ENCODE results near the gene EHD4. TPM values are rescaled to one million over a fixed set of nuclear protein-coding genes. Genes with fewer than 3 reads are reported as not detected.

Gene EHD4
- total RNA-seq, 8 experiments from 2014 or later = 3.6 to 45.8 (median 6.6) TPM

DNA sequence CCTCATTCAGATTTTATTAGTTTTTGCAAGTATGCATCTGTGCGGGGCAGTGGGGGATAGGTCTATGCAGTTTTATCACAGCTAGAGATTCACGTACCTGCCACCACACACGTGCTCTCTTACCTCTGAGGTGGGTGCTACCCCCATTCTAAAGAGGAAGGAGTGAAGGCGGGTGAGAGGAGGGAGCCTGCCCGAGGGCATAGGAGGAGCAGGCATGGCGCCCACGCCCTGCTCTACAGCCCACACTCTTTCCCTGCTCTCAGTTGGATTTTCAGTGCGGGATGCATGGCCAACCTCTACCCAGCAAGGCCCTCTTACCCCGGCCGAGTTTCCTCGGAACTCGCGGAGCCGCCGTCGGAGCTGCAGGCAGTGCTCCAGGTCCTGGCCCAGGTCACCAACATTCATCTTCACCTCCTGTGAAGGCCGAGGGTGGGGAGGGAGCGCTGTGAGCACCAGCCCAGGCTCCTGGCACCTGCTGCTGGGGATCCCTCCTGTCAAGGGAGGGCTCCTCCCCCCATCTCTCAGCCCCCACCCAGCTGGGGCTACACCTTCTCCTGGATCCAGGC is 106.8 kb downstream of the EHD4 start:
- Histone ChIP-seq H3K27ac (no peak overlapping the region), H3K4me3 (no peak overlapping the region), H3K4me1 (replicated peaks in 1 of 2) (peaks cover 8 to 12% of the 10 kb centered on the region in 2 donors)
- in situ Hi-C loops (cut with MboI; ENCODE audit: low pct_unique_long_range_greater_than_20kb in 2 of 9, low sequenced_read_pairs in 9 of 9, unreplicated experiment in 9 of 9) = no loop called here
- peak in 3 of 8 experiments; percentile 8 to 37 (median 21) for ATAC-seq (replicated peaks in 6 of 8)
- 60 to 100% (median 78%) methylated on average over 1 to 8 of the region's 18 CpGs; no CpG with 5 or more reads in 2 of the 10 experiments for WGBS, 10 experiments

- peak in 1 of 8 experiments; percentile 26 for ATAC-seq (replicated peaks in 6 of 8)
- H3K27ac ChIP-seq = no peak overlapping the region
- in situ Hi-C loops (cut with MboI; ENCODE audit: low pct_unique_long_range_greater_than_20kb in 2 of 9, low sequenced_read_pairs in 9 of 9, unreplicated experiment in 9 of 9) = no loop called here
- H3K4me3 ChIP-seq = no peak overlapping the region
- peaks cover 8 to 12% of the 10 kb centered on the region in 2 donors for H3K4me1 ChIP-seq (replicated peaks in 1 of 2)
- 32 to 93% (median 69%) methylated on average over 1 to 8 of the region's 19 CpGs; no CpG with 5 or more reads in 2 of the 10 experiments for WGBS, 10 experiments
Observed at GRCh38 chr15:41862515-41863116, 109.7 kb downstream of the EHD4 start.

DNA sequence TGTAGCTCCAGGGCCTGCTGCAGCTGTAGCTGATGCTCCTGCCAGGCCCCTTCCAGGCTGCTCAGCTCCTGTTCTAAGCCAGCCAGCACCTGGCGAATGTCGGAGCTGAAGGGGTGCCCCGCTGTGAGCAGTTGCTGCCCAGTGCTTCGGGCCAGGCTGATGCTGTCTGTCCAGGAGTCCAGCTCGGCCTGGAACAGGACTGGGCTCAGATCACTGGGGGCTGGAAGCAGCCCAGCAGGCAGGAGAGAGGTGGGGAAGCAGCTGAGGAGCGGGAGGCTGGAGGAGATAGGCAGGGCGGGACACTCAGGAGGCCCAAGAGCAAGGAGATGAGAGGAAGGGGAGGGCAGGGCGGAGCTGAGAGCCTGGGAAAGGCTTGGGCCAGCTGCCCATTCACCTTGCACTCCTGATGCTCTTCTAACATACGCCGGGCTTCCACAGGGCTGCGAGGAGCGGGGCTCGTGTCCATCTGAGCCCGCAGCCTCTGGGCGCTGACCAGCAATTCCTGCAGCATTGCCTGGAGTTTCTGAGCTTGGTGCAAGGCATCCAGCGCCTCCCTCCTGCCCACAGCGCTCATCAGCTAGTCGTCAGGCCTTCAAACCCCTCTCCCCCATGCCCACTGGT is 110.5 kb downstream of the EHD4 start:
- Histone ChIP-seq H3K4me1 (replicated peaks in 1 of 2) (peaks cover 8 to 11% of the 10 kb centered on the region in 2 donors), H3K27ac (no peak overlapping the region), H3K4me3 (no peak overlapping the region)
- ATAC-seq (replicated peaks in 6 of 8) = no peak
- in situ Hi-C loops (cut with MboI; ENCODE audit: low pct_unique_long_range_greater_than_20kb in 2 of 9, low sequenced_read_pairs in 9 of 9, unreplicated experiment in 9 of 9) = no loop called here
- WGBS, 10 experiments = 48 to 90% (median 70%) methylated on average over 1 to 12 of the region's 18 CpGs; no CpG with 5 or more reads in 5 of the 10 experiments

DNA sequence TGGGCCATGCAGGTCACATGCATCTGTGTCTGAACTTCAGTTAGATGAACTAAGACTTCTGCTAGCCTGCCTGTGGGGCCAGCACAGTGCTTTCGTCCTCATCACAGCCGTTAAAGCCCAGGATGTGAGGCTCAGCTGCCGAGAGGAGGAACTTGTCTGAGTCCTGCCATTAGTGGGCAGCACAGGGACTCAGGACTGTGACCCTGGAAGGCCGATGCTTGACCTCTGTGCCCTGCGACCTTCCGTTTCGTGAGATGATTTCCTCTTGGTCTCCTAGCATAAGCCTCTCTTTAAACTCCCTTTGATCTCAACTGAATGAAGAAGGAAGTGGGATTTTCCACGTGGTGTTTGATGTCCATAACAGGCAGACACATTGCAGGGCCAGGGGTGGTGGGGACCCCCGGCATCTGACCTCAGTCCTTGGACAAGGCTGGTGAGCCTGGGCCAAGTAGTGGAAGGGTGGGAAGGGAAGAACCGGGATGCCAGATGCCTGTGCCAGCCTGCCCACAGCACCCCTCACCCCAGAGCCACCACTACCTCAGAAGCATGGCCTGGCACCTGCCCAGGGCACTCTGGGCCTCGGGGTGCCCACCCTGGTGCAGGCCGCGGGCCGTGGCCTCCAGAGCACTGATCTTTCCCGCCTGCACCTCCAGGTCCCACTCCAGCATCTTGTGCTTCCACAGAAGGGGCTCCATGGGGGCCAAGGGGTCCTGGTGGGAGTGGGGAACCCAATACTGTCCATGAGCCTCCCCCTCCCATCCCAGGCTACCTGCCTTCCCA is 112.1 kb downstream of the EHD4 start:
- no peak overlapping the region for H3K4me3 ChIP-seq
- peaks cover 8% of the 10 kb centered on the region in 2 donors for H3K4me1 ChIP-seq (replicated peaks in 1 of 2)
- H3K27ac ChIP-seq = no peak overlapping the region
- WGBS, 10 experiments = 20 to 100% (median 45%) methylated on average over 1 to 6 of the region's 15 CpGs; no CpG with 5 or more reads in 3 of the 10 experiments
- in situ Hi-C loops (cut with MboI; ENCODE audit: low pct_unique_long_range_greater_than_20kb in 2 of 9, low sequenced_read_pairs in 9 of 9, unreplicated experiment in 9 of 9) = no loop called here
- no peak for ATAC-seq (replicated peaks in 6 of 8)

DNA sequence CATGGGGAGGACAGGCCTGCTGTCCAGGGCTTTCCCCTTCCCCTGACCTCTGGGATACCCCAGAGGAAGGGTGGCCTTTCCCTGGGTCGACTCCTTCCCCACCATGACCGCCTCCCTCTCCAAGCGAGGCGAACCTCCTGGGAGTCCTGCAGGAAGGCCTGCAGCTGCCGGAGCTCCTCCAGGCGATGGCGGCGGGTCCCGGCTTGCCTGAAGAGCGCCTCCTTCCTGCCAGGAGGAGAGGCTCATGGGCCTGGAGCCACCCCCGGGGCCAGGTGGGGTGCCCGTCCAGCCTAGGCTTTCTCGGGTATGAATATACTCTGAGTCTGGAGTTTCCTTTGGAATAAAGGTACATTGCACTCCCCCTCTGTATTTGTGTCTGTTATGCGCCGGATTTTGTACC is 113.6 kb downstream of the EHD4 start:
- no peak for ATAC-seq (replicated peaks in 6 of 8)
- Histone ChIP-seq H3K4me3 (no peak overlapping the region), H3K27ac (no peak overlapping the region), H3K4me1 (replicated peaks in 1 of 2) (peaks cover 13 to 21% of the 10 kb centered on the region in 2 donors)
- WGBS, 10 experiments = 0 to 100% (median 91%) methylated on average over 1 to 11 of the region's 15 CpGs; no CpG with 5 or more reads in 4 of the 10 experiments
- in situ Hi-C loops (cut with MboI; ENCODE audit: low pct_unique_long_range_greater_than_20kb in 2 of 9, low sequenced_read_pairs in 9 of 9, unreplicated experiment in 9 of 9) = no loop called here

DNA sequence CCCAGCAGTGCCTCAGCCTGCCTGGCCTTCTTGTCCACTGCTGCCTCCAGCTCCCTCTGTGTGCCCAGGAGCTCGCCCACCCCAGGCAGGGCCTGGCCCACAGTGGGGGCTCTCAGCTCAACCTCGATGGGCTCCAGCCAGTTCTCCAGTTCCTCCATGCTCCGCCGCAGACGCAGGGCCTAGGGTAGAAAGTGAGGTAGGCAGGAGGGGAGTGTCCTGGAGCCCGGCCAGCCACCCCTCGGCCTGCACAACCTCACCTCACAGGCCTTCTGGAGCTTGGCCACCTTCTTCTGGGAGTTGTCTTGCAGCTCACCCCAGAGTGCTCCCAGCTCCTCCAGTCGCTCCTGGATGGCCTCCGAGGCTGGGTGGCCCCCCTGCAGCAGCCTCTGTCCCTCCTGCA is 115.0 kb downstream of the EHD4 start:
- H3K4me1 ChIP-seq (replicated peaks in 1 of 2) = peaks cover 13 to 21% of the 10 kb centered on the region in 2 donors
- ATAC-seq (replicated peaks in 6 of 8) = no peak
- no peak overlapping the region for H3K4me3 ChIP-seq
- in situ Hi-C loops (cut with MboI; ENCODE audit: low pct_unique_long_range_greater_than_20kb in 2 of 9, low sequenced_read_pairs in 9 of 9, unreplicated experiment in 9 of 9) = no loop called here
- no peak overlapping the region for H3K27ac ChIP-seq
- WGBS, 10 experiments = 20 to 88% (median 71%) methylated on average over 1 to 8 of the region's 9 CpGs; no CpG with 5 or more reads in 4 of the 10 experiments

DNA sequence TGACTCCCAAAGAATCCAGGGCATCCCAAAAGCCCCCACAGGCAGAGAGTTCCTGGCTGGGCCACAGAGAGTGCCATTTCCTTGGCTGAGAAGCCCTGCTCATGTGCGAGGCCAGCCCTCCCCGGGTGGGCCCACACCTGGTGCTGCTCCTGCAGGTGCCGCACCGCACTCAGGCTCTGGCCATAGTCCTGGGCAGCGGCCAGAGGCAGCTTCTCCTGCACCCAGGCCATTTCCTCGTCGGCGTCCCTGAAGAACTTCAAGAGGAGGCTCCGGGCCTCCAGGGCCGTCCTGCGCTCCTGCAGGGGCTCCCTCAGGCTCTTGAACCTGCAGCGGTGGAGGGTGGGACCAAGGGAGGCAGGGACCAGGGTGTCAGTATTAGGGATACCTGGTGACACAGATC is 115.6 kb downstream of the EHD4 start:
- in situ Hi-C loops (cut with MboI; ENCODE audit: low pct_unique_long_range_greater_than_20kb in 2 of 9, low sequenced_read_pairs in 9 of 9, unreplicated experiment in 9 of 9) = no loop called here
- H3K4me1 ChIP-seq (replicated peaks in 1 of 2) = peaks cover 13 to 21% of the 10 kb centered on the region in 2 donors

GRCh38 chr15:41856262-41856661 is 116.1 kb downstream of the EHD4 start:
- in situ Hi-C loops (cut with MboI; ENCODE audit: low pct_unique_long_range_greater_than_20kb in 2 of 9, low sequenced_read_pairs in 9 of 9, unreplicated experiment in 9 of 9) = no loop called here
- H3K4me1 ChIP-seq (replicated peaks in 1 of 2) = peaks cover 13 to 21% of the 10 kb centered on the region in 2 donors
- ATAC-seq (replicated peaks in 6 of 8) = no peak

More for the DNA sequence above, 115.6 kb downstream of the EHD4 start:
- no peak overlapping the region for H3K4me3 ChIP-seq
- H3K27ac ChIP-seq = no peak overlapping the region
- WGBS, 10 experiments = 40 to 100% methylated on average over 2 to 4 of the region's 12 CpGs; no CpG with 5 or more reads in 8 of the 10 experiments
- ATAC-seq (replicated peaks in 6 of 8) = no peak

DNA sequence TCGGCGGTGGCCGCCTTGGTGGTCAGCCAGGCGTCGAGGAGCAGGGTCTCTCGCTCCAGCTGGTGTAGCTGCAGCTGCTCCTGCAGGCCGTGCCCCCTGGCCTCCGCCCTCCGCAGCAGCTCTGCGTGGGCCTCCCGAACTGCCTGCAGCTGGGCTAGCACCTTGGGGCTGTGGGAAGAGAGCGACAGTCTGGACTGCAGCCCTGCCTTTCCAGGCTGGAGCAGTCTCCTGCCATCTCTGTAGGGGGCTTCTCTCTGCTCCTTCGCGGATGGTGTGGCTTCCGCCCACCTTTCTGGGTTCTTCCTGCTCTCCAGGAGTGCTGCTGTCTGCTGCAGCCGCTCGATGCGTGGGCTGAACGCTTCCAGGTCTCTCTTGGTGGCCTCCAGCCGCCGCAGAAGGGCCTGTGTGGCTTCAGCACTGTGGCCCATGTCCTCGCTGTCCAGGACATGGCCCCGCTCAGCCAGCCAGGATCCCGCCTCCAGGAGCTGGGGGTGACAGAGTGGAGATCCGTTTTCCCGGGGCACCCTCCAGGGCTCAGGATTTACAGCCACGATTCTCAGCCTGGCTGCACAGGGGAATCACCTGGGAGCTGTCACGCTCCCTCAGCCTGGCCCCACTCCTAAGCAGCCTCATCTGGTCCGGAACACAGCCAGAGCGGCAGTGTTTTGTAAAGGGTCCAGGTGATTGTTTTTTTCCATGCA is 116.9 kb downstream of the EHD4 start:
- Histone ChIP-seq H3K4me1 (replicated peaks in 1 of 2) (peaks cover 13 to 21% of the 10 kb centered on the region in 2 donors), H3K27ac (peak overlapping the region; percentile 49 to 68), H3K4me3 (no peak overlapping the region)
- in situ Hi-C loops (cut with MboI; ENCODE audit: low pct_unique_long_range_greater_than_20kb in 2 of 9, low sequenced_read_pairs in 9 of 9, unreplicated experiment in 9 of 9) = no loop called here
- 62 to 80% (median 73%) methylated on average over 1 to 19 of the region's 30 CpGs; no CpG with 5 or more reads in 3 of the 10 experiments for WGBS, 10 experiments
- ATAC-seq (replicated peaks in 6 of 8) = peak in 5 of 8 experiments; percentile 52 to 83 (median 79)

More at GRCh38 chr15:41856262-41856661, 116.1 kb downstream of the EHD4 start:
- Histone ChIP-seq H3K4me3 (no peak overlapping the region), H3K27ac (no peak overlapping the region)
- 55 to 94% (median 87%) methylated on average over 3 to 5 of the region's 17 CpGs; no CpG with 5 or more reads in 6 of the 10 experiments for WGBS, 10 experiments

GRCh38 chr15:41854443-41854842 is 117.9 kb downstream of the EHD4 start:
- in situ Hi-C loops (cut with MboI; ENCODE audit: low pct_unique_long_range_greater_than_20kb in 2 of 9, low sequenced_read_pairs in 9 of 9, unreplicated experiment in 9 of 9) = no loop called here
- Histone ChIP-seq H3K27ac (no peak overlapping the region), H3K4me1 (replicated peaks in 1 of 2) (peaks cover 13 to 21% of the 10 kb centered on the region in 2 donors), H3K4me3 (no peak overlapping the region)
- no peak for ATAC-seq (replicated peaks in 6 of 8)
- WGBS, 10 experiments = no CpG with 5 or more reads among the region's 9 CpGs

GRCh38 chr15:41853831-41854230 is 118.5 kb downstream of the EHD4 start:
- no peak for ATAC-seq (replicated peaks in 6 of 8)
- Histone ChIP-seq H3K4me3 (no peak overlapping the region), H3K27ac (no peak overlapping the region), H3K4me1 (replicated peaks in 1 of 2) (peaks cover 13 to 21% of the 10 kb centered on the region in 2 donors)
- in situ Hi-C loops (cut with MboI; ENCODE audit: low pct_unique_long_range_greater_than_20kb in 2 of 9, low sequenced_read_pairs in 9 of 9, unreplicated experiment in 9 of 9) = no loop called here
- 85% methylated on average over 2 of the region's 10 CpGs; no CpG with 5 or more reads in 9 of the 10 experiments for WGBS, 10 experiments

Measured in motor neuron (in vitro differentiated cells).